Endothelial cell (in vitro differentiated cells): ENCODE measurements around the gene LRRC32. TPM values are rescaled to one million over a fixed set of nuclear protein-coding genes. Genes with fewer than 3 reads are reported as not detected.

ENCODE experiments used
- DNase-seq: peaks from one replicate; pipeline ENCODE4 v3.0.0; 2021; ENCODE audit warnings: low spot score
- H3K27ac Mint-ChIP-seq: one replicate; pipeline ENCODE4 v1.8.0; 2021; ENCODE audit warnings: mixed read lengths, inconsistent platforms; ENCODE audit not compliant: unreplicated experiment
- H3K27me3 Mint-ChIP-seq: one replicate; pipeline ENCODE4 v1.8.0; 2021; ENCODE audit warnings: mild to moderate bottlenecking, moderate library complexity, mixed read lengths, inconsistent platforms; ENCODE audit not compliant: unreplicated experiment
- H3K36me3 Mint-ChIP-seq: one replicate; pipeline ENCODE4 v1.8.0; 2021; ENCODE audit warnings: mild to moderate bottlenecking, low read depth, mixed read lengths, inconsistent platforms; ENCODE audit not compliant: unreplicated experiment
- H3K4me1 Mint-ChIP-seq: one replicate; pipeline ENCODE4 v1.8.0; 2021; ENCODE audit warnings: mild to moderate bottlenecking, mixed read lengths, inconsistent platforms; ENCODE audit not compliant: unreplicated experiment
- H3K4me3 Mint-ChIP-seq: one replicate; pipeline ENCODE4 v1.8.0; 2021; ENCODE audit warnings: mild to moderate bottlenecking, mixed read lengths, inconsistent platforms; ENCODE audit not compliant: unreplicated experiment
- H3K9me3 Mint-ChIP-seq: one replicate; pipeline ENCODE4 v1.8.0; 2021; ENCODE audit warnings: mixed read lengths, inconsistent platforms; ENCODE audit not compliant: unreplicated experiment
- CTCF ChIP-seq: fragments of 200-600 bp; sonication (generic); IDR thresholded peaks from one replicate; pipeline ENCODE4 v1.5.0; 2021; ENCODE audit warnings: antibody characterized with exemption; ENCODE audit not compliant: unreplicated experiment
- total RNA-seq: library from RNA; stranded (reverse); fragmentation: NEBNext Ultra II Directional; extraction: Animal tissue kit (Norgen Biotek cat#: 25700); gene quantifications from one replicate; pipeline ENCODE4 v1.2.1, GENCODE V29; 2021; ENCODE audit not compliant: unreplicated experiment

Gene LRRC32
- total RNA-seq, 1 donor from 2014 or later = 22.0 TPM

- H3K9me3 Mint-ChIP-seq = peaks cover 5% of the 10 kb centered on the region
- peaks cover 5% of the 10 kb centered on the region for H3K36me3 Mint-ChIP-seq
- H3K4me3 Mint-ChIP-seq = no peak overlapping the region
- DNase-seq = no peak
- H3K27me3 Mint-ChIP-seq = peaks cover 3% of the 10 kb centered on the region
- no peak for TF ChIP-seq CTCF
- H3K27ac Mint-ChIP-seq = no peak overlapping the region
- peaks cover 23% of the 10 kb centered on the region for H3K4me1 Mint-ChIP-seq
Measured at GRCh38 chr11:76632492-76632891, 38.1 kb downstream of the LRRC32 start.

GRCh38 chr11:76631566-76632308, 38.8 kb downstream of the LRRC32 start:
- H3K36me3 Mint-ChIP-seq = peaks cover 5% of the 10 kb centered on the region

GRCh38 chr11:76630600-76631281, 39.8 kb downstream of the LRRC32 start:
- Mint-ChIP-seq H3K4me3 (no peak overlapping the region), H3K4me1 (peaks cover 17% of the 10 kb centered on the region), H3K36me3 (peaks cover 5% of the 10 kb centered on the region), H3K27me3 (peaks cover 2% of the 10 kb centered on the region), H3K9me3 (peaks cover 5% of the 10 kb centered on the region), H3K27ac (peak overlapping the region; percentile 82)
- no peak for TF ChIP-seq CTCF
- no peak for DNase-seq

More at GRCh38 chr11:76631566-76632308, 38.8 kb downstream of the LRRC32 start:
- Mint-ChIP-seq H3K9me3 (peaks cover 5% of the 10 kb centered on the region), H3K4me3 (no peak overlapping the region), H3K27ac (no peak overlapping the region), H3K27me3 (peaks cover 5% of the 10 kb centered on the region), H3K4me1 (peaks cover 20% of the 10 kb centered on the region)
- TF ChIP-seq CTCF = no peak
- DNase-seq = no peak

GRCh38 chr11:76629853-76630599, 40.5 kb downstream of the LRRC32 start:
- peak overlapping the region; percentile 82 for H3K27ac Mint-ChIP-seq
- no peak for TF ChIP-seq CTCF
- peaks cover 16% of the 10 kb centered on the region for H3K4me1 Mint-ChIP-seq
- DNase-seq = no peak
- peaks cover 2% of the 10 kb centered on the region for H3K27me3 Mint-ChIP-seq
- peak overlapping the region; percentile 12 for H3K4me3 Mint-ChIP-seq
- peaks cover 5% of the 10 kb centered on the region for H3K36me3 Mint-ChIP-seq
- H3K9me3 Mint-ChIP-seq = peaks cover 5% of the 10 kb centered on the region
